Memory B cell (primary cell): ENCODE data around the gene RAB34.
A peak's percentile ranks its signal among the peaks of the same experiment; 100 is the strongest.
"Not testable (repeated sequence)": the region's sequence is repeated elsewhere in the genome, so short reads cannot be mapped to it uniquely, and the experiment has no call there.

Source experiments
- ATAC-seq: fragments of 150-1000 bp; cut with Tn5 transposase; 2 replicates; pipeline ENCODE4 v1.10.0; 2021; ENCODE audit warnings: low read depth, mild to moderate bottlenecking, moderate library complexity
- DNase-seq, 2 donors: peaks; one replicate each; pipeline ENCODE4 v3.0.0; 2022; ENCODE audit warnings: low spot score in 2 of 2
- H3K27ac Mint-ChIP-seq: one replicate; pipeline ENCODE4 v1.8.0; 2022; ENCODE audit warnings: mild to moderate bottlenecking, moderate library complexity, mixed read lengths
- H3K27me3 Mint-ChIP-seq: one replicate; pipeline ENCODE4 v1.8.0; 2022; ENCODE audit warnings: mixed read lengths
- H3K36me3 Mint-ChIP-seq: one replicate; pipeline ENCODE4 v1.8.0; 2022; ENCODE audit warnings: mild to moderate bottlenecking, mixed read lengths
- H3K4me1 Mint-ChIP-seq: one replicate; pipeline ENCODE4 v1.8.0; 2022; ENCODE audit warnings: mixed read lengths
- H3K4me3 Mint-ChIP-seq: one replicate; pipeline ENCODE4 v1.8.0; 2022; ENCODE audit warnings: mild to moderate bottlenecking, moderate library complexity, mixed read lengths
- H3K9me3 Mint-ChIP-seq: one replicate; pipeline ENCODE4 v1.8.0; 2022; ENCODE audit warnings: mixed read lengths

Gene RAB34

DNA sequence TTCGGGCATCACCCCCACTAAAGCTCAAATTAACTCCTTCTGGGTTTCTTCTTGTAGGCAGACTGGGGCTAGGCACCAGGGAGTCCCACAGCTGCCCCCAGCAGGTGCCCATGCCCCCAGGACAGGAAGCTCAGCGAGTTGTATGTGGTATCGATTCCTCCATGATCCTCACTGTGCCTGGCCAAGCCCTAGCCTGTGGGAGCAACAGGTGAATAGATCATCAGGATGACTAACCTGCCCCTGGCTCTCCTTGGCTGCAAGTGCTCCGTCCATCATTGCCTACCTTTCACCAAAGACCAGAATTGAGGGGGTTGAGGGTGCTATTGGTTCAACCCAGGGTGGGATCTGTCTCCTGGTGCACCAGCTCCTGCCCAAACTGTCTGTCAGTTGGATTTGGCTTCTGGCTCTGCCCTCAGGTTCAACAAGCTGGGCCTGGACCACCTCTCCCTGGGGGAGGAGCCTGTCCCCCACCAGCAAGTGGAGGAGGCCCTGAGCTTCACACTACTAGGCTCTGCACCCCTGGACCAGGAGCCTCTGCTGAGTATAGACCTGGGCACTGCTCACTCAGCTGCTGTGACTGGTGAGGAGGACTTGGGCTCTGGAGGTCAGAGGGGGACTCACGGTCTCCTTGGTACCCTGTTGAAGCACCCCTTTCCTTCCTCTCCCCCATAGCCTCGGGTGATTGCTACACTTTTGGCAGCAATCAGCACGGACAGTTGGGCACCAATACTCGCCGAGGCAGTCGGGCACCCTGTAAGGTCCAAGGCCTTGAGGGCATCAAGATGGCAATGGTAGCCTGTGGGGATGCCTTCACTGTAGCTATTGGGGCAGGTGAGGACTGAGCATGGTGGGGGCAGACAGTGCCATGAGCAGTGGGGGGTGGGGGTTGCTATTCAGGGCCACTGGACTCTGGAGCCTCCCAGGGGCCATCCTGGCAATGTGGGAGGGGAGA is 23.0 kb upstream of the RAB34 start:
- peaks cover 45% of the 10 kb centered on the region for H3K4me1 Mint-ChIP-seq
- no peaks in the 10 kb centered on the region for H3K27me3 Mint-ChIP-seq
- DNase-seq (no peak), ATAC-seq (no peak)
- peaks cover 5% of the 10 kb centered on the region for H3K36me3 Mint-ChIP-seq
- no peaks in the 10 kb centered on the region for H3K9me3 Mint-ChIP-seq
- peak overlapping the region; percentile 68 for H3K4me3 Mint-ChIP-seq
- H3K27ac Mint-ChIP-seq, result peak overlapping the region; percentile 99

DNA sequence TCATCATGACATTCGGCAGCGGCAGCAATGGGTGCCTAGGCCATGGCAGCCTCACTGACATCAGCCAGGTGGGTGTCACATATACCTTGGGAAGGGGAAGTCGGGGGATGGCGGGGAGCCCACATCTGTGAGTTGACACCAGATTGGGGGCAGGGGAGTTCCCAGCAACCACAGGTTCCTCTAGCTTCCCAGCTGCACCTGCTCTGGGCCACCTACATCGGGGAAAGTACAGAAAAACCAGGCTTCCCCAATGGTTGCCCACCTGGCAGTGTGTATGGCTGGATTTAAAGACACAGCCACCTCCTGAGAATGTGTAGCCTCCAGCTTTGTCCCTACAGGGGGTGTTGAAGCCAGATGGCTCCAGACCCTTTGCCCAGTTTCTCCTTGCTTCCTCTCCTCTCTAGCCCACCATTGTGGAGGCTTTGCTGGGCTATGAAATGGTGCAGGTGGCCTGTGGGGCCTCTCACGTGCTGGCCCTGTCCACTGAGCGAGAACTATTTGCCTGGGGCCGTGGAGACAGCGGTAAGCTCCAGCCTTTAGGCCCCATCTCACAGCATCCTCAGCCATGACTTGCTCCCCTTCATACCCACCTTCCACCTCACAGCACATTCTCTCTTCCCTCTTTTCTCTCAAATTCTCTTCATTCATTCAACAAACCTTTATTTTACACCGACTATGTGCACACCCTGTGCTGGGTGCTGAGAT is 21.2 kb upstream of the RAB34 start:
- Mint-ChIP-seq H3K36me3 (peaks cover 4% of the 10 kb centered on the region), H3K27ac (peak overlapping the region; percentile 99), H3K27me3 (no peaks in the 10 kb centered on the region), H3K4me1 (peaks cover 52% of the 10 kb centered on the region), H3K9me3 (no peaks in the 10 kb centered on the region), H3K4me3 (peak overlapping the region; percentile 78)
- peak; percentile 69 for ATAC-seq
- peak; percentile 69 to 91 for DNase-seq

DNA sequence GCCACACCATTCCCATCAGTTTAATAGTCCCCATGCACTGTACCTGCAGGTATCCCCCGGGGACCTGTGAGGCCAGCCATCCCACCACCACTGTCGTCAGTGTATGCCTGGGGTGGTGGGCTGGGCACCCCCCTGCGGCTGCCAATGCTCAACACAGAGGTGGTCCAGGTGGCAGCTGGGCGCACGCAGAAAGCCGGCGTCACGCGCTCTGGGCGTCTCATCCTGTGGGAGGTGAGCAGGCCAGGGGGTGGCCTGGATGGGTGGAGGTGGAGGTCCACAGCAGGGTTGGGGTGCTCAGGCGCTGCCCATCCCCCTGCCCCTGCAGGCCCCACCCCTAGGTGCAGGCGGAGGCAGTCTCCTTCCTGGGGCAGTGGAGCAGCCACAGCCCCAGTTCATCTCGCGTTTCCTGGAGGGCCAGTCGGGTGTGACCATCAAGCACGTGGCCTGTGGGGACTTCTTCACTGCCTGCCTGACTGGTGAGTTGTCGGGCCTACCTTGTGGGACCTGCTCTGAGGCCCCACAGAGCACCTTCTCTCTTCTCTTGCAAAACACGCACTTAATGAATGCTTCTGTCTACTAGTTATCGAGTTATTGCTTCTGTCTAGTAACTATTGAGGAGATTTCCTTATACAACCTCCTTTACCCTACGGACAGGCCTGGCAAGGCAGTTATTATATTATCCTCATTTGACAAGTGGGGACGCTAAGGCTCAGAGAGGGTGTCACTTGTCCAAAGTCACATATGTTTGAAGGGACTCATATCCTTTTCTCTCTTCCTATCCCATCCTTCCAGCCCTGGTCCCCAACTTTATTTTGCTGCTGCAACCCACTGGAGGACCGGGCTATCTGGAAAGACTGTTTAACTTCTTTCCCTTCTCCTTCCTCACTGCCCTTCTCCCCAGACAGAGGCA is 20.4 kb upstream of the RAB34 start:
- Mint-ChIP-seq H3K4me1 (peaks cover 53% of the 10 kb centered on the region), H3K27ac (peak overlapping the region; percentile 99), H3K27me3 (no peaks in the 10 kb centered on the region), H3K4me3 (peak overlapping the region; percentile 78), H3K9me3 (no peaks in the 10 kb centered on the region), H3K36me3 (peaks cover 6% of the 10 kb centered on the region)
- ATAC-seq, result peak; percentile 72
- peak; percentile 81 to 86 for DNase-seq

DNA sequence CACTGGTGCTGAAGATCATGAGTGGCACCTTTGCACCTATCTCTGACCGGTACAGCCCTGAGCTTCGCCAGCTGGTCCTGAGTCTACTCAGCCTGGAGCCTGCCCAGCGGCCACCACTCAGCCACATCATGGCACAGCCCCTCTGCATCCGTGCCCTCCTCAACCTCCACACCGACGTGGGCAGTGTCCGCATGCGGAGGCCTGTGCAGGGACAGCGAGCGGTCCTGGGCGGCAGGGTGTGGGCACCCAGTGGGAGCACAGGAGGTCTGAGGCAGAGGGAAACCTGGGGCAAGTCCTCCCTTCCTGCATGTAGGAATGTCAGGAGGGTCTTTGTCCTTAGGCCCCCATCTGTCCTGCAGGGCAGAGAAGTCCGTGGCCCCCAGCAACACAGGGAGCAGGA is 19.6 kb upstream of the RAB34 start:
- Mint-ChIP-seq H3K27ac (peak overlapping the region; percentile 99), H3K4me3 (peak overlapping the region; percentile 35), H3K27me3 (no peaks in the 10 kb centered on the region), H3K36me3 (peaks cover 6% of the 10 kb centered on the region), H3K9me3 (no peaks in the 10 kb centered on the region), H3K4me1 (peaks cover 53% of the 10 kb centered on the region)
- ATAC-seq (no peak), DNase-seq (no peak)

DNA sequence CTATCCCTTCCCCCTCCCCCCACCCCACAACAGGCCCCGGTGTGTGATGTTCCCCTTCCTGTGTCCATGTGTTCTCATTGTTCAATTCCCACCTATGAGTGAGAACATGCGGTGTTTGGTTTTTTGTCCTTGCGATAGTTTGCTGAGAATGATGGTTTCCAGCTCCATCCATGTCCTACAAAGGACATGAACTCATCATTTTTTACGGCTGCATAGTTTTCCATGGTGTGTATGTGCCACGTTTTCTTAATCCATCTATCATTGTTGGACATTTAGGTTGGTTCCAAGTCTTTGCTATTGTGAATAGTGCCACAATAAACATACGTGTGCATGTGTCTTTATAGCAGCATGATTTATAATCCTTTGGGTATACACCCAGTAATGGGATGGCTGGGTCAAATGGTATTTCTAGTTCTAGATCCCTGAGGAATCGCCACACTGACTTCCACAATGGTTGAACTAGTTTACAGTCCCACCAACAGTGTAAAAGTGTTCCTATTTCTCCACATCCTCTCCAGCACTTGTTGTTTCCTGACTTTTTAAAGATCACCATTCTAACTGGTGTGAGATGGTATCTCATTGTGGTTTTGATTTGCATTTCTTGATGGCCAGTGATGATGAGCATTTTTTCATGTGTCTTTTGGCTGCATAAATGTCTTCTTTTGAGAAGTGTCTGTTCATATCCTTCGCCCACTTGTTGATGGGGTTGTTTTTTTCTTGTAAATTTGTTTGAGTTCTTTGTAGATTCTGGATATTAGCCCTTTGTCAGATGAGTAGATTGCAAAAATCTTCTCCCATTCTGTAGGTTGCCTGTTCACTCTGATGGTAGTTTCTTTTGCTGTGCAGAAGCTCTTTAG is 18.5 kb upstream of the RAB34 start:
- peaks cover 45% of the 10 kb centered on the region for H3K4me1 Mint-ChIP-seq
- not testable (repeated sequence) for H3K9me3 Mint-ChIP-seq, H3K4me3 Mint-ChIP-seq, ATAC-seq, H3K36me3 Mint-ChIP-seq, H3K27ac Mint-ChIP-seq, DNase-seq, H3K27me3 Mint-ChIP-seq

DNA sequence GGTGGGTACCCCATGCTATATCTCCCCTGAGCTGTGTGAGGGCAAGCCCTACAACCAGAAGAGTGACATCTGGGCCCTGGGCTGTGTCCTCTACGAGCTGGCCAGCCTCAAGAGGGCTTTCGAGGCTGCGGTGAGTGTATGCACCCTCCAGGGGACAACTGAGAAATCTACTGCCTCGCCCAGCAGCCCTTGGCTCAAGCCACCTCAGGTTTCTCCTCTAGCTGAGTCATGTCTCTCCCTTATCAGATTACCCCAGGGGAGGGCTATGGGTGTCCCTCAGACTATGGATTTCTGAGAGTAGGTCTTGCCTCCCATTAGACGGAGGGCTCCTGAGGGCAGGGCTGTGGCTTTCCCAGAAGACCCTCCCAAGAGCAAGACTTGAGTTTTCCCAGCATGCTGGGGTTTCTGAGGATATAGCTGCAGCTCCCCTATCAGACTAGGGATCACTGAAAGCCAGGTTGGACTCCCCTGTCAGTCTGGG is 17.6 kb upstream of the RAB34 start:
- Mint-ChIP-seq H3K36me3 (peaks cover 5% of the 10 kb centered on the region), H3K9me3 (no peaks in the 10 kb centered on the region), H3K4me3 (no peak overlapping the region), H3K27ac (no peak overlapping the region), H3K27me3 (no peaks in the 10 kb centered on the region), H3K4me1 (peaks cover 36% of the 10 kb centered on the region)
- DNase-seq (no peak), ATAC-seq (no peak)

DNA sequence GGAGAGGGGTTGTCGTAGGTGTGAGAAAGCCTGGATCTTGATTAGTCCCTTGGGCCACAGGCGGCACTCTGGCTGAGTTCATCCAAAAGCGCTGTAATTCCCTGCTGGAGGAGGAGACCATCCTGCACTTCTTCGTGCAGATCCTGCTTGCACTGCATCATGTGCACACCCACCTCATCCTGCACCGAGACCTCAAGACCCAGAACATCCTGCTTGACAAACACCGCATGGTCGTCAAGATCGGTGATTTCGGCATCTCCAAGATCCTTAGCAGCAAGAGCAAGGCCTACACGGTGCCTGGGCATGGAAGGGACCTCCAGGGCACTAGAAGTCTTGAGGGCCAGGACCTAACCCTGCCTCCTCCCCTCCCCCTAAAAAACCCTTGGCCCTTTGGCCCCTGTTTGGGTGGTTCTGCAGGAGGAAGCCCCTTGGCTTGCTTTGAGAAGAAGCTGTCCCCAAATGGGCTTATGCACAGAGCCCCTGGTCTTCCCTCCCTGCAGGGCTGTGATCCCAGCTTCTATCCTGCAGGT is 17.1 kb upstream of the RAB34 start:
- Mint-ChIP-seq H3K27me3 (no peaks in the 10 kb centered on the region), H3K36me3 (peaks cover 5% of the 10 kb centered on the region), H3K4me1 (peaks cover 36% of the 10 kb centered on the region), H3K4me3 (no peak overlapping the region), H3K9me3 (no peaks in the 10 kb centered on the region), H3K27ac (peak overlapping the region; percentile 86)
- ATAC-seq (no peak), DNase-seq (no peak)

DNA sequence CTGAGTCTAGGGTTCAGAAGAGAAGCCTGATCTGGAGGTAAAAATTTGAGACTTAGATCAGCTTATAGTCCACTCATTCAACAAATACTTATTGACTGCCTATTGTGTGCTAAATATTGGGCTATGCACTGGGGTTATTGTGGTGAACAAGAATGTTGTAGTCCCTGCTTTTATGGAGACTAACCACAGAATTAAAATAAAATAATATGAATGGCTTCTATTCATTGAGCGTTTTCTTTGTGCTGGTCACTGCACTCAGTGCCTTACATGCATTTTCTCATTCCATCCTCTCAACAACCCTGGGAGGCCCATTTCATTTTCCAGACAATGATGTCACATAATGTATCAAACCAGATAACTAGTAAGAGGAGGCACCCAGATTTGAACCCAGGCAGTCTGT is 15.7 kb upstream of the RAB34 start:
- Mint-ChIP-seq H3K36me3 (peaks cover 5% of the 10 kb centered on the region), H3K4me1 (peaks cover 34% of the 10 kb centered on the region), H3K9me3 (no peaks in the 10 kb centered on the region)

DNA sequence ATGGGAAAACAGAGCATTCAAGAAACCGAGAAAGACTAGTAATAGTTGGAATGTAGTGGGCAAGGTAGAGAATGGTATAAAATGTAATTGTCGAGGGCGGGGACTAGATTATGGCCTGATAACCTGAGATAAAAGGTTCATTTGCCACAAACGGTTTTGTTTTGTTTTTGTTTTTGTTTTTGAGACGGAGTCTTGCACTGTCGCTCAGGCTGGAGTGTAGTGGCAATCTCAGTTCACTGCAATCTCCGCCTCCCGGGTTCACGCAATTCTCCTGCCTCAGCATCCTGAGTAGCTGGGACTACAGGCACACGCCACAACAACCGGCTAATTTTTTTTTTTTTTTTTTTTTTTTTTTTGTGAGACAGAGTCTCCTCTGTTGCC is 12.3 kb upstream of the RAB34 start:
- H3K27me3 Mint-ChIP-seq, result no peaks in the 10 kb centered on the region
- peak overlapping the region; percentile 25 for H3K27ac Mint-ChIP-seq
- no peaks in the 10 kb centered on the region for H3K9me3 Mint-ChIP-seq
- ATAC-seq, result no peak
- H3K4me3 Mint-ChIP-seq, result no peak overlapping the region
- no peak for DNase-seq
- peaks cover 5% of the 10 kb centered on the region for H3K36me3 Mint-ChIP-seq
- H3K4me1 Mint-ChIP-seq, result peaks cover 35% of the 10 kb centered on the region

More for the DNA sequence above, 15.7 kb upstream of the RAB34 start:
- ATAC-seq (no peak), DNase-seq (no peak)
- Mint-ChIP-seq H3K27ac (peak overlapping the region; percentile 86), H3K27me3 (no peaks in the 10 kb centered on the region), H3K4me3 (no peak overlapping the region)

DNA sequence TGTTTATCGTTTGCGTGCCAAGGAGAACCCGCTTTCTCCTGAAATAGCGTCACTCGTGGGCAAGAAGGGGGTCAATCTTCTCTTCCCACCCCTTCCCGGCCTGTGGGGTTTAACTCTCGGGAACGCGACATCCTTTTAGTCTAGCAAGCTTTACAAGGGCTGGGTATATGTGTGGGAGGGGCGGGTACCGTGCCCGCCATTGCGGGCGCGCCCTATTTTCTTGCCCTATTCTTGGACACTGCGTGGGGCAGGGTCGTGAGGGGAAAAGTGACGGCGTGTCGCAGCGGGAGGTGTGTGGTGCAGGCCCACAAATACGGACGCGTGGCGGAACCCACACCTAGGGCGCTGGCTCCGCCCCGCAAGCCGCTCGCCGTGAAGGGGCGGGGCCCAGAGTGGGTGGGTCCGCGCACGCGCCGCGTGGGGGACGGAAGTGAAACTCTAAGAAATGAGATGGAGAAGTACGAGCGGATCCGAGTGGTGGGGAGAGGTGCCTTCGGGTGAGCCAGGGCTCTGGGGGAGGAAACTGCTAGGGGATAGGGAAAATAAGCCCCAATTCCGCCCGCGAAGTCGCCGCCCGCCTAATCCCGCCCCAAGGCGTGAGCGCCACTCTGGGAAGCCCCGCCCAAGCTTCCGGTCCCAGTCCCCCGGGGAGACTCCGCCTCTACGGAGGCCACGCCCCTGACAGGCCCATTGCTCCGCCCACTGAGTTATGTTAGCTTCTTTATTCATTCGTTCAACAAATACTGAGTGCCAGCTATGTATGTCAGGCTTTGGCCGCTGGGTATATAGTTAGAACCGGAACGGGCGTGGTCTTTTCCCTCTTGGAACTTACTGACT is 10.9 kb upstream of the RAB34 start, which contains the start of gene NEK8:
TSS of gene NEK8 (plus strand) at position 425 of the 837 bp plus-strand sequence. CDS start at position 451, 26 bp downstream.
- H3K27me3 Mint-ChIP-seq, result no peaks in the 10 kb centered on the region
- peak within 1 kb of the TSS; percentile 90 for H3K4me3 Mint-ChIP-seq
- DNase-seq, result peak; percentile 96 to 99
- peaks cover 14% of the 10 kb centered on the region for H3K36me3 Mint-ChIP-seq
- H3K9me3 Mint-ChIP-seq, result no peaks in the 10 kb centered on the region
- H3K27ac Mint-ChIP-seq, result peak within 1 kb of the TSS; percentile 98
- peak; percentile 61 for ATAC-seq
- peaks cover 37% of the 10 kb centered on the region for H3K4me1 Mint-ChIP-seq

DNA sequence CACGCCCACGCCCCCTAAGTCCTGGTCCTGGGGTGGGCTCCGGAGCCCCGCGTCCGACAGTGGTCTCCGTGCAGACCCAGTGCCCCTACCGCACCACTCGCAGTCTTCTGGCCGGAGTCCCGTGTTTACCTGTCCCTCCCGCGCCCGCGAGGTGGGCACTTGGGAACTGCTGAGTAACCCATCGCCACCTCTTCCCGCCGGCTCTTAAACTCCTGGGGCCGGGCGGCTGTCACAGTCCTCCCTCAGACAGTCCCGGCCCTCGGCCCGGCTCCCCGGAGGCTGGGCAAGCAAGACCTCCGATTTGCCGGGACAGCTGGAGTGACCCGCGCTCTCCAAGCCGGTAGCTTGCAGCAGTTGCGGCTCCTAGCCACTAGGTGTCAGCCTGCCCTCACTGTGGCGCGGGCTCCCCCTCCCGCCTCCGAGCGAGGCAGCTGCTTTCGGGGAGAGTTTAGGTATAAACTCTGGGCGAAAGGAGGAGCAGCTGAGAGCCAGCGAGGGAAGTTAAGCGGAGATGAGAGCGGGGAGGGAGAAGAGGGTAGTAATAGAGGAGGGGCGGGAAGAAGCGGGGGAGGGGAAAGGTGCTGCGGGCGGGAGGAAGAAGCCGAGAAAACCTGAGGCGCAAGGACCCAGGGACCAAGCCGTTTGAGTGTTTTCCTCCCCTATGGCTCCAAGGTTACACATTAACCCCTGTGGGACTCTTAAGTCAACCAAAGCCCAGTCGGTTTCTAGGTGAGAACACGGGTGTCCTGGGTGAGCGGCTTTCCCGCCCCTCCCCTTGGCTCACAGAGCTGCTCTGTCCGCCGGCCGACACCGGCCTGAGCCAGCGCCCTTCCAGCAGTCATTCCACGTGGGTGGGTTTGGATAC is 9.2 kb upstream of the RAB34 start:
- Mint-ChIP-seq H3K27ac (peak overlapping the region; percentile 98), H3K9me3 (no peaks in the 10 kb centered on the region), H3K27me3 (no peaks in the 10 kb centered on the region), H3K36me3 (peaks cover 16% of the 10 kb centered on the region), H3K4me3 (peak overlapping the region; percentile 90), H3K4me1 (peaks cover 40% of the 10 kb centered on the region)
- ATAC-seq (peak; percentile 24), DNase-seq (peak; percentile 92 to 97)
